ENCODE data around the gene CRMP1.
"Not testable (repeated sequence)": the region's sequence is repeated elsewhere in the genome, so short reads cannot be mapped to it uniquely, and the experiment has no call there.

CRMP1 gene

GRCh38 chr4:5816851-5817375, 76.0 kb downstream of the CRMP1 start:
- DNase-seq: no peak

GRCh38 chr4:5816101-5816500, 76.8 kb downstream of the CRMP1 start:
- DNase-seq: no peak

GRCh38 chr4:5815641-5816040, 77.2 kb downstream of the CRMP1 start:
- no peak for DNase-seq

- no peak for DNase-seq
These were observed 78.5 kb downstream of the CRMP1 start for GRCh38 chr4:5814421-5814820.

GRCh38 chr4:5813882-5814255, 79.0 kb downstream of the CRMP1 start:
- DNase-seq: no peak

GRCh38 chr4:5812506-5813229, 80.2 kb downstream of the CRMP1 start:
- peak; percentile 11 for DNase-seq

GRCh38 chr4:5812057-5812456, 80.8 kb downstream of the CRMP1 start:
- not testable (repeated sequence) for DNase-seq

GRCh38 chr4:5810770-5811430, 82.0 kb downstream of the CRMP1 start:
- no peak for DNase-seq

- no peak for DNase-seq
These were observed 82.7 kb downstream of the CRMP1 start for GRCh38 chr4:5810151-5810550.

GRCh38 chr4:5809216-5809776, 83.6 kb downstream of the CRMP1 start:
- no peak for DNase-seq

GRCh38 chr4:5808081-5808741, 84.7 kb downstream of the CRMP1 start:
- DNase-seq: no peak

GRCh38 chr4:5805270-5805669, 87.6 kb downstream of the CRMP1 start:
- no peak for DNase-seq

GRCh38 chr4:5804656-5805055, 88.2 kb downstream of the CRMP1 start:
- DNase-seq: no peak

GRCh38 chr4:5802565-5802964, 90.3 kb downstream of the CRMP1 start:
- no peak for DNase-seq

GRCh38 chr4:5801696-5802095, 91.2 kb downstream of the CRMP1 start:
- no peak for DNase-seq

GRCh38 chr4:5800496-5800895, 92.4 kb downstream of the CRMP1 start:
- DNase-seq: no peak

GRCh38 chr4:5799406-5799805, 93.5 kb downstream of the CRMP1 start:
- DNase-seq: no peak

- no peak for DNase-seq
These were observed 93.9 kb downstream of the CRMP1 start for GRCh38 chr4:5798946-5799345.

GRCh38 chr4:5798462-5798861, 94.4 kb downstream of the CRMP1 start:
- no peak for DNase-seq

- DNase-seq: no peak
These were observed 95.0 kb downstream of the CRMP1 start for GRCh38 chr4:5797866-5798265.

- DNase-seq: no peak
These were observed 95.9 kb downstream of the CRMP1 start for GRCh38 chr4:5796976-5797375.

GRCh38 chr4:5795580-5795979, 97.3 kb downstream of the CRMP1 start:
- DNase-seq: no peak

- DNase-seq: no peak
These were observed 99.4 kb downstream of the CRMP1 start for GRCh38 chr4:5793514-5793913.

- DNase-seq: no peak
These were observed 101.2 kb downstream of the CRMP1 start for GRCh38 chr4:5791654-5792053.

Data from stimulated activated CD4-positive, alpha-beta T cell treated with anti-CD3 and anti-CD28 coated beads, Interleukin-1b, Interleukin-23, amount 100 ng/mL, for 48 hours (primary cell).